GM23338 (cell line): ENCODE results near the gene TAF1B.

Experiments used
- EZH2 ChIP-seq: fragments of 200-600 bp; sonication (generic); IDR thresholded peaks from one replicate; pipeline ENCODE4 v1.8.0; 2017; ENCODE audit warnings: antibody characterized with exemption, mild to moderate bottlenecking, low read depth; ENCODE audit not compliant: unreplicated experiment
- EZH2phosphoT487 ChIP-seq: fragments of 200-600 bp; sonication (generic); IDR thresholded peaks from one replicate; pipeline ENCODE4 v1.8.1; 2018; ENCODE audit warnings: antibody characterized with exemption; ENCODE audit not compliant: unreplicated experiment
- JUNB ChIP-seq: IDR thresholded peaks from one replicate; pipeline ENCODE4 v1.6.1; 2016; ENCODE audit warnings: antibody characterized with exemption; ENCODE audit not compliant: unreplicated experiment
- POLR2AphosphoS5 ChIP-seq: IDR thresholded peaks from 2 replicates; pipeline ENCODE4 v1.6.1; 2016; ENCODE audit warnings: antibody characterized with exemption, low read depth
- REST ChIP-seq: IDR thresholded peaks from one replicate; pipeline ENCODE4 v1.6.1; 2018; ENCODE audit warnings: antibody characterized with exemption; ENCODE audit not compliant: unreplicated experiment
- ZNF114 ChIP-seq: fragments of 250-450 bp; sonication (Bioruptor Pico); IDR thresholded peaks from 2 replicates; pipeline ENCODE4 v1.5.0; 2020; ENCODE audit warnings: mild to moderate bottlenecking, moderate library complexity
- ZNF331 ChIP-seq: fragments of 250-450 bp; sonication (Bioruptor Pico); IDR thresholded peaks from 2 replicates; pipeline ENCODE4 v1.5.0; 2020; ENCODE audit warnings: low read depth, mild to moderate bottlenecking, moderate library complexity
- TF ChIP-seq, protein P1 (sequence below), 2 experiments: fragments of 200-600 bp in 1 of 2; sonication (generic) in 1 of 2; conservative IDR thresholded peaks; 2 replicates each; pipeline versions ENCODE4 v1.5.1 to v1.6.1; 2016 to 2017; ENCODE audit warnings: antibody characterized with exemption in 2 of 2, low read depth in 2 of 2, mild to moderate bottlenecking in 2 of 2, moderate library complexity in 1 of 2
- TF ChIP-seq, protein P2 (sequence below): IDR thresholded peaks from 2 replicates; pipeline ENCODE4 v1.6.1; 2016; ENCODE audit warnings: antibody characterized with exemption

- TF ChIP-seq, protein P1, sequence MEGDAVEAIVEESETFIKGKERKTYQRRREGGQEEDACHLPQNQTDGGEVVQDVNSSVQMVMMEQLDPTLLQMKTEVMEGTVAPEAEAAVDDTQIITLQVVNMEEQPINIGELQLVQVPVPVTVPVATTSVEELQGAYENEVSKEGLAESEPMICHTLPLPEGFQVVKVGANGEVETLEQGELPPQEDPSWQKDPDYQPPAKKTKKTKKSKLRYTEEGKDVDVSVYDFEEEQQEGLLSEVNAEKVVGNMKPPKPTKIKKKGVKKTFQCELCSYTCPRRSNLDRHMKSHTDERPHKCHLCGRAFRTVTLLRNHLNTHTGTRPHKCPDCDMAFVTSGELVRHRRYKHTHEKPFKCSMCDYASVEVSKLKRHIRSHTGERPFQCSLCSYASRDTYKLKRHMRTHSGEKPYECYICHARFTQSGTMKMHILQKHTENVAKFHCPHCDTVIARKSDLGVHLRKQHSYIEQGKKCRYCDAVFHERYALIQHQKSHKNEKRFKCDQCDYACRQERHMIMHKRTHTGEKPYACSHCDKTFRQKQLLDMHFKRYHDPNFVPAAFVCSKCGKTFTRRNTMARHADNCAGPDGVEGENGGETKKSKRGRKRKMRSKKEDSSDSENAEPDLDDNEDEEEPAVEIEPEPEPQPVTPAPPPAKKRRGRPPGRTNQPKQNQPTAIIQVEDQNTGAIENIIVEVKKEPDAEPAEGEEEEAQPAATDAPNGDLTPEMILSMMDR (conservative IDR thresholded peaks at IDR 0.05; ENCODE audit: low read depth in 2 of 2) = no peak
- TF ChIP-seq POLR2AphosphoS5 (no peak), EZH2 (no peak), EZH2phosphoT487 (no peak), REST (no peak), ZNF114 (CRISPR knock-in tag) (no peak), JUNB (no peak), ZNF331 (CRISPR knock-in tag) (no peak)
- TF ChIP-seq, protein P2, sequence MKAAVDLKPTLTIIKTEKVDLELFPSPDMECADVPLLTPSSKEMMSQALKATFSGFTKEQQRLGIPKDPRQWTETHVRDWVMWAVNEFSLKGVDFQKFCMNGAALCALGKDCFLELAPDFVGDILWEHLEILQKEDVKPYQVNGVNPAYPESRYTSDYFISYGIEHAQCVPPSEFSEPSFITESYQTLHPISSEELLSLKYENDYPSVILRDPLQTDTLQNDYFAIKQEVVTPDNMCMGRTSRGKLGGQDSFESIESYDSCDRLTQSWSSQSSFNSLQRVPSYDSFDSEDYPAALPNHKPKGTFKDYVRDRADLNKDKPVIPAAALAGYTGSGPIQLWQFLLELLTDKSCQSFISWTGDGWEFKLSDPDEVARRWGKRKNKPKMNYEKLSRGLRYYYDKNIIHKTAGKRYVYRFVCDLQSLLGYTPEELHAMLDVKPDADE = no peak
These were observed 131.1 kb downstream of the TAF1B start for GRCh38 chr2:9974343-9974742.
